ENCODE measurements around the gene ZNF282.

DNA sequence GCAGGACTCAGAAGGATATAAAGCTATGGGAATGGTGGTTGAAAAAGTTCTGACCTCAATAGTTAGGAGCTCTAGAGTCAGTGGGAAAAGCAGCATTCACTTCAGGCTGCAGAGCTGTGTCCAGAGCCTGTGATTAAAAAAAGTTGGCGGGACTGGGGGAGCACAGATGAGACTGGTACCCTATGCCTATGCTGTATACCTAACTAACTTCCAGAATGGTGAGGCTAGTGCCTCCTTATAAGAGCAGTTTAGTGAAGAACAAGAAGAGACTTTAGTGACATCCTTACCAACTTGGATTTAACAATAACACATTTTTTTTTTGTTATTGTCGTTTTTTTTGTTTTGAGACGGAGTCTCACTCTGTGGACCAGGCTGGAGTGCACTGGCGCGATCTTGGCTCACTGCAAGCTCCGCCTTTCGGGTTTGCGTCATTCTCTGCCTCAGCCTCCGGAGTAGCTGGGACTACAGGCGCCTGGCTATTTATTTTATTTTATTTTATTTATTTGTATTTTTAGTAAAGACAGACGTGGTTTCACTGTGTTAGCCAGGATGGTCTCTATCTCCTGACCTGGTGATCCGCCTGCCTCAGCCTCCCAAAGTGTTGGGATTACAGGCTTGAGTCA lies 6.6 kb upstream of the ZNF282 start:
- TF ChIP-seq EZH2phosphoT487 (IDR thresholded peaks at IDR 0.05; ENCODE audit: borderline replicate concordance, low read length), result no peak
- TF ChIP-seq, protein P1, sequence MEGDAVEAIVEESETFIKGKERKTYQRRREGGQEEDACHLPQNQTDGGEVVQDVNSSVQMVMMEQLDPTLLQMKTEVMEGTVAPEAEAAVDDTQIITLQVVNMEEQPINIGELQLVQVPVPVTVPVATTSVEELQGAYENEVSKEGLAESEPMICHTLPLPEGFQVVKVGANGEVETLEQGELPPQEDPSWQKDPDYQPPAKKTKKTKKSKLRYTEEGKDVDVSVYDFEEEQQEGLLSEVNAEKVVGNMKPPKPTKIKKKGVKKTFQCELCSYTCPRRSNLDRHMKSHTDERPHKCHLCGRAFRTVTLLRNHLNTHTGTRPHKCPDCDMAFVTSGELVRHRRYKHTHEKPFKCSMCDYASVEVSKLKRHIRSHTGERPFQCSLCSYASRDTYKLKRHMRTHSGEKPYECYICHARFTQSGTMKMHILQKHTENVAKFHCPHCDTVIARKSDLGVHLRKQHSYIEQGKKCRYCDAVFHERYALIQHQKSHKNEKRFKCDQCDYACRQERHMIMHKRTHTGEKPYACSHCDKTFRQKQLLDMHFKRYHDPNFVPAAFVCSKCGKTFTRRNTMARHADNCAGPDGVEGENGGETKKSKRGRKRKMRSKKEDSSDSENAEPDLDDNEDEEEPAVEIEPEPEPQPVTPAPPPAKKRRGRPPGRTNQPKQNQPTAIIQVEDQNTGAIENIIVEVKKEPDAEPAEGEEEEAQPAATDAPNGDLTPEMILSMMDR (conservative IDR thresholded peaks at IDR 0.05; ENCODE audit: low read depth, low read length), result no peak
